Esophagus muscularis mucosa (tissue), 4 donors: ENCODE measurements around the gene DOCK2.

Experiments
- CTCF ChIP-seq, 3 experiments: fragments of 200-600 bp in 2 of 3; fragments of 450-650 bp in 1 of 3; sonication (generic) in 2 of 3; IDR thresholded peaks; one replicate each; pipeline ENCODE4 v1.5.1; 2017 to 2019; ENCODE audit warnings: antibody characterized with exemption in 3 of 3, mild to moderate bottlenecking in 2 of 3, moderate library complexity in 1 of 3
- EP300 ChIP-seq: sonication (generic); formaldehyde crosslinking; IDR thresholded peaks from one replicate; pipeline ENCODE4 v1.6.1; 2017; ENCODE audit warnings: antibody characterized with exemption
- POLR2A ChIP-seq: fragments of 450-650 bp; IDR thresholded peaks from one replicate; pipeline ENCODE4 v1.6.1; 2017; ENCODE audit warnings: antibody characterized with exemption, moderate library complexity, mild to moderate bottlenecking, low read depth
- POLR2AphosphoS5 ChIP-seq, 2 donors: sonication (generic); formaldehyde crosslinking; IDR thresholded peaks; one replicate each; pipeline ENCODE4 v1.6.1; 2017; ENCODE audit warnings: antibody characterized with exemption in 2 of 2

GRCh38 chr5:169945831-169946261 lies 308.8 kb downstream of the DOCK2 start:
- TF ChIP-seq POLR2AphosphoS5 (IDR thresholded peaks at IDR 0.05) (no peak), CTCF (IDR thresholded peaks at IDR 0.05) (no peak), POLR2A (no peak), EP300 (no peak)
